Measurements from ENCODE around the gene SLK.

GRCh38 chr10:104069613-104070012 is 102.7 kb downstream of the SLK start:
- TF ChIP-seq, protein P1, sequence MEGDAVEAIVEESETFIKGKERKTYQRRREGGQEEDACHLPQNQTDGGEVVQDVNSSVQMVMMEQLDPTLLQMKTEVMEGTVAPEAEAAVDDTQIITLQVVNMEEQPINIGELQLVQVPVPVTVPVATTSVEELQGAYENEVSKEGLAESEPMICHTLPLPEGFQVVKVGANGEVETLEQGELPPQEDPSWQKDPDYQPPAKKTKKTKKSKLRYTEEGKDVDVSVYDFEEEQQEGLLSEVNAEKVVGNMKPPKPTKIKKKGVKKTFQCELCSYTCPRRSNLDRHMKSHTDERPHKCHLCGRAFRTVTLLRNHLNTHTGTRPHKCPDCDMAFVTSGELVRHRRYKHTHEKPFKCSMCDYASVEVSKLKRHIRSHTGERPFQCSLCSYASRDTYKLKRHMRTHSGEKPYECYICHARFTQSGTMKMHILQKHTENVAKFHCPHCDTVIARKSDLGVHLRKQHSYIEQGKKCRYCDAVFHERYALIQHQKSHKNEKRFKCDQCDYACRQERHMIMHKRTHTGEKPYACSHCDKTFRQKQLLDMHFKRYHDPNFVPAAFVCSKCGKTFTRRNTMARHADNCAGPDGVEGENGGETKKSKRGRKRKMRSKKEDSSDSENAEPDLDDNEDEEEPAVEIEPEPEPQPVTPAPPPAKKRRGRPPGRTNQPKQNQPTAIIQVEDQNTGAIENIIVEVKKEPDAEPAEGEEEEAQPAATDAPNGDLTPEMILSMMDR (IDR thresholded peaks at IDR 0.05; ENCODE audit: poor library complexity) = no peak
- TF ChIP-seq EZH2 (IDR thresholded peaks at IDR 0.05; ENCODE audit: borderline replicate concordance) = no peak
